ENCODE results near the gene EYA4.

GRCh38 chr6:133390168-133390567 is 149.0 kb downstream of the EYA4 start:
- no peak for TF ChIP-seq CTCF (IDR thresholded peaks at IDR 0.05; ENCODE audit: low read length)
- TF ChIP-seq EZH2 (IDR thresholded peaks at IDR 0.05; ENCODE audit: borderline replicate concordance, low read length) = no peak
